Loucy (cell line): ENCODE measurements around the gene GOLGA1.

ENCODE experiments used
- H2AFZ ChIP-seq: fragments of 200-600 bp; sonication (generic); 2 replicates; pipeline ENCODE4 v1.6.0; 2016; ENCODE audit warnings: antibody characterized with exemption, mild to moderate bottlenecking, low read length, moderate library complexity
- H3F3A ChIP-seq: fragments of 200-600 bp; 2 replicates; pipeline ENCODE4 v1.6.0; 2016; ENCODE audit warnings: antibody characterized with exemption, low read depth, mild to moderate bottlenecking
- H3K27me3 ChIP-seq: fragments of 200-600 bp; sonication (generic); 2 replicates; pipeline ENCODE4 v1.6.1; 2014; ENCODE audit warnings: low read length, mild to moderate bottlenecking; ENCODE audit not compliant: insufficient read depth, poor library complexity, severe bottlenecking
- H3K36me3 ChIP-seq: fragments of 200-600 bp; sonication (generic); 2 replicates; pipeline ENCODE4 v1.6.1; 2016; ENCODE audit warnings: low read length; ENCODE audit not compliant: insufficient read depth
- H3K4me1 ChIP-seq: fragments of 200-600 bp; sonication (generic); 2 replicates; pipeline ENCODE4 v1.5.1; 2014; ENCODE audit warnings: low read length, mild to moderate bottlenecking; ENCODE audit not compliant: insufficient read depth, poor library complexity, severe bottlenecking
- H3K4me2 ChIP-seq: fragments of 200-600 bp; sonication (generic); 2 replicates; pipeline ENCODE4 v1.6.0; 2014; ENCODE audit warnings: antibody characterized with exemption, low read length, low read depth, mild to moderate bottlenecking; ENCODE audit not compliant: poor library complexity, severe bottlenecking
- H3K4me3 ChIP-seq: fragments of 200-600 bp; sonication (generic); 2 replicates; pipeline ENCODE4 v1.5.1; 2014; ENCODE audit warnings: low read length, mild to moderate bottlenecking, mixed read lengths; ENCODE audit not compliant: poor library complexity, severe bottlenecking
- H3K79me2 ChIP-seq: fragments of 200-600 bp; sonication (generic); 2 replicates; pipeline ENCODE4 v1.6.1; 2014; ENCODE audit warnings: low read length; ENCODE audit not compliant: insufficient read depth
- H3K9ac ChIP-seq: fragments of 200-600 bp; sonication (generic); 2 replicates; pipeline ENCODE4 v1.6.0; 2014; ENCODE audit warnings: mild to moderate bottlenecking, low read depth, low read length, moderate library complexity; ENCODE audit not compliant: poor library complexity, severe bottlenecking
- H3K9me2 ChIP-seq: fragments of 200-600 bp; sonication (generic); replicated peaks from 2 replicates; pipeline ENCODE4 v1.6.1; 2016; ENCODE audit warnings: low read depth, low read length, mixed read lengths
- H3K9me3 ChIP-seq: fragments of 200-600 bp; sonication (generic); 2 replicates; pipeline ENCODE4 v1.6.1; 2014; ENCODE audit warnings: mild to moderate bottlenecking, antibody characterized with exemption, low read length, low read depth; ENCODE audit not compliant: insufficient read depth
- H4K20me1 ChIP-seq: fragments of 200-600 bp; sonication (generic); 2 replicates; pipeline ENCODE4 v1.6.0; 2014; ENCODE audit warnings: antibody characterized with exemption, low read length, mild to moderate bottlenecking; ENCODE audit not compliant: insufficient read depth, poor library complexity, severe bottlenecking
- CTCF ChIP-seq: fragments of 200-600 bp; sonication (generic); conservative IDR thresholded peaks from 2 replicates; pipeline ENCODE4 v1.5.1; 2014; ENCODE audit warnings: mild to moderate bottlenecking, antibody characterized with exemption, low read length
- EZH2phosphoT487 ChIP-seq: fragments of 200-600 bp; IDR thresholded peaks from 2 replicates; pipeline ENCODE4 v1.6.1; 2018; ENCODE audit warnings: antibody characterized with exemption, mild to moderate bottlenecking, moderate library complexity, borderline replicate concordance

GOLGA1 gene

GRCh38 chr9:124830593-124830992, 110.3 kb downstream of the GOLGA1 start:
- Histone ChIP-seq H3K9me3 (no peaks in the 10 kb centered on the region), H3K27me3 (no peaks in the 10 kb centered on the region), H3K79me2 (no peaks in the 10 kb centered on the region), H3K4me1 (no peaks in the 10 kb centered on the region), H3K9ac (no peak overlapping the region), H3F3A (no peaks in the 10 kb centered on the region), H3K36me3 (no peaks in the 10 kb centered on the region), H3K4me3 (no peak overlapping the region), H2AFZ (no peak overlapping the region), H3K9me2 (no peaks in the 10 kb centered on the region), H3K4me2 (no peak overlapping the region), H4K20me1 (no peaks in the 10 kb centered on the region)
- TF ChIP-seq CTCF (no peak), EZH2phosphoT487 (no peak)

GRCh38 chr9:124829334-124829669, 111.6 kb downstream of the GOLGA1 start:
- H3K4me1 ChIP-seq: no peaks in the 10 kb centered on the region
- no peaks in the 10 kb centered on the region for H3K9me2 ChIP-seq
- H2AFZ ChIP-seq: no peak overlapping the region
- no peaks in the 10 kb centered on the region for H3F3A ChIP-seq
- TF ChIP-seq CTCF (no peak), EZH2phosphoT487 (no peak)
- H4K20me1 ChIP-seq: no peaks in the 10 kb centered on the region
- no peaks in the 10 kb centered on the region for H3K27me3 ChIP-seq
- H3K4me2 ChIP-seq: no peak overlapping the region
- H3K79me2 ChIP-seq: no peaks in the 10 kb centered on the region
- no peaks in the 10 kb centered on the region for H3K36me3 ChIP-seq
- H3K4me3 ChIP-seq: no peak overlapping the region
- H3K9me3 ChIP-seq: no peaks in the 10 kb centered on the region
- H3K9ac ChIP-seq: no peak overlapping the region

GRCh38 chr9:124828489-124829333, 112.2 kb downstream of the GOLGA1 start:
- Histone ChIP-seq H3K79me2 (no peaks in the 10 kb centered on the region), H4K20me1 (no peaks in the 10 kb centered on the region), H3K4me1 (no peaks in the 10 kb centered on the region), H3K9ac (no peak overlapping the region), H2AFZ (no peak overlapping the region), H3K9me3 (no peaks in the 10 kb centered on the region), H3K4me3 (no peak overlapping the region), H3F3A (no peaks in the 10 kb centered on the region), H3K27me3 (no peaks in the 10 kb centered on the region), H3K9me2 (no peaks in the 10 kb centered on the region), H3K4me2 (no peak overlapping the region), H3K36me3 (no peaks in the 10 kb centered on the region)
- no peak for TF ChIP-seq EZH2phosphoT487
- TF ChIP-seq CTCF: no peak
